TTC549 (cell line): ENCODE measurements around the gene PRCC.

Experiments
- FAIRE-seq: peaks from 2 replicates; lab custom pipeline; 2012; peaks lifted over from hg19 to GRCh38; lab: Jason Lieb, UNC

PRCC gene

DNA sequence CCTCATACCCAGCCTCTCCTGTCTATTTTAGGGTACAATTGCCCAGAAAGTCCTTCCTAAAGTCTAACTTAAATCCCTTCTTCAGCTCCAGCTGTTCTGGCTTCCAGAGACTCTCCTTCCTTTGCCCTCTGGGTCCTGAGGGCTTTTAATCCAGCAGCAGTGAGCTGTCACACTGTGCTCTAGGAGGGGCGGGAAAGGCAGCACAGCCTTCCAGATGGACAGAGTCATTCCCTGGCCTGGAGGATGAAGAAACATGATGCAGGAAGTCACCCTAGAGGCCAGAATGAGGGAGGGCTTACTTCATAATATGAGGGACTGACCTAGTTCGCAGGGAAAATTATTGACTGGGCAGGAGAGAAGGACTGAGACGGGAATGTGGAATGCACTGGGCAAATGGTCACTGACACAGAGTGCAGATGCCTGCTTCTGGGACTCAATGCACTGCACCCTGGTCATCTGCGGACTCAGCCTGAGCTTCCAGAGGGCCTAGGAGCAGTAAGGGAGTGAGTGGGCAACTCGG, 48.0 kb downstream of the PRCC start:
- FAIRE-seq, result no peak

DNA sequence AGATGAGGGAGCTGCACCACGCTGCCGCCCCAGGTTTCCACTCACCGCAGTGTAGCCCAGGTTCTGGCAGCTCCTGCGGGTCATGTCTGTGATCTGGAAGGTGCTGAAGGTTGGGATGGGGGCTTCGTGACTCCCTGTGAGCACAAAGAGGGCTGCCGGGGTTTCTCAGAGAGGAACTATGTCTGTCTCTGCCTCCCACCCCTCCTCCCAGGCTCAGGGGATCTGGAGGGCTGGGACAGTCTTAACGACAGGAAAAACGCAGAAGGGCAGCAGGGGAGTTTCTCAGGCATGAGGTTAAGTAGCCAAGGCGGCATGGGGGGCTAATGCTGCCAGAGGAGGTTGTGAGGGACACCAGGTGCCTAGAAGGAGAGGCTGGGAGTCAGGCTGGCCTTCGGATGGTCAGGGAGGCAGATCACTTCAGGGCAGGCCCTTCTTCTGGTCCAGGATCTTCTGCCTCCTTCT, 48.7 kb downstream of the PRCC start:
- FAIRE-seq, result no peak

DNA sequence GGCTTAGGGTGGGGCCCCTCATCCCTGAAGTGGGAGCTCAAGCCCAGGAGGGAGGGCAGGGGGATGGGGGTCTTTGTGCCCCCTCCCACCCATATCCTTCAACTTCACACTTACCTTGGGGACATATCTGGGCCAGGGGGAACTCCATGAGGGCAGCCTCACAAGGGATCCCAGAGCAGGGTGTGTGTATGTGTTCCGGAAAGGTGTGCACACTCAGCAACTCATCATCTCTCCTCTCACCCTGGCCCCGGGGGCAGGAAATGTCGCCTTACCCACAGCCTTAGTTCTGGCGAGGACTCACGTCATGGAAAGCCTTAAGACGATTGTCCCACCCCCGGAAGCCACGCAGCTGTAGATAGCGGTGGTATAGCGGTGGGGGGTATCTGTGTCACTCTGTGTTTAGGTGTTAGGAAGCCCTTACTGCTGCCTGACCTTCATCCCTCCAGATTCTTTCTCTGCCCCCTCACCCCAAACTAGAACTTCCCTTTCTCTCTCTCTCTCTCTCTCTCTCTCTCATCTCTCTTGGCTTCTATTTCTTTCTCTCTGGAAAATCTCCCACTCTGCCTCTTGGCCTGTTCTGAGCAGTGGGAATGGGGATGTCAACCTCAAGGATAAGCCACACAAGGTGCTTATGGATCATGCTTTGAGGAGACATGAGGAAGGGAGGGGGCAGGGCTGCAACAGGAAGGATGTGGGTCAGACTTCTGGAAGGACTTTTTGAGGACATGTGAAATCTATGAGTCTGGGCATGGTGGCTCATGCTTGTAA, 49.4 kb downstream of the PRCC start, which contains the start of gene SH2D2A:
Gene SH2D2A, minus strand, starts transcription at position 288 of the 768 bp plus-strand sequence. Its CDS starts 140 bp downstream, at position 148.
- no peak for FAIRE-seq

DNA sequence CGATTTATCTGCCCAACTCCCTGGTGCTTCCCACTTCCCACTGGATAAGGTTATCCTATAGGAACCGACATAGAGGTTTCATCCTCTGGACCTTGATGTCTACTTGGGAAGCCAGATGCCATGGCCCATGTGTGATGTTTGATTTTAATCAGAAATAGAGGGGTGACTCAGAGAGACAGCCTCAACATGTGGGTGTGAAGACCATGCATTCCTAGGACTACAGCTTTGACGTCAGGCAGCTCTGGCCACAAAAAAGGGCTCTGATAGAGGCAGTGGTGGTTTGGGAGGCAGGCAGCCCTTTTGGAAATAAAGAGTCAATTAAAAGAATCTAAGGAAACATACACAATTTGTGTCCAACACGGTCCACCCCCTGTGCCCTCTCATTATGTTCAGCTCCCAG, 54.5 kb downstream of the PRCC start:
- FAIRE-seq, result no peak

DNA sequence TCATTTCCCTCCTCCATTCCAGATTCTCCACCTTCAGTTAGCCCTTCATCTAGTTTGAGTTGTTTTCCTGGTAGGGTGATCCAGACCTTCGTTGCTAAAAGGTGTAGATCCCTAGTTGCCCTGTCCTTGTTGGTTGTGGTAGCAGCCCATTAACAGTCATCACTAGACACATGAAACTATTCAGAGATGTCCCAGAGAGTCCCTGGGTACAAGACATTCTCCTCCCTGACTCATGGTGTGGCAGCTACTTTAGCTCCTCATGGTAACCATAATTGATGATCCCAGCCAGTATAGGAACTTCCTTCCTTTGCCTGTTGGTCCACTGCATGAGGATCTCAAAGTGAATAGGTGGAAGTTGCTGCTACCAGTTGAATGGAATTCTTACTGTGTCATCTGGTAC, 55.3 kb downstream of the PRCC start:
- no peak for FAIRE-seq

DNA sequence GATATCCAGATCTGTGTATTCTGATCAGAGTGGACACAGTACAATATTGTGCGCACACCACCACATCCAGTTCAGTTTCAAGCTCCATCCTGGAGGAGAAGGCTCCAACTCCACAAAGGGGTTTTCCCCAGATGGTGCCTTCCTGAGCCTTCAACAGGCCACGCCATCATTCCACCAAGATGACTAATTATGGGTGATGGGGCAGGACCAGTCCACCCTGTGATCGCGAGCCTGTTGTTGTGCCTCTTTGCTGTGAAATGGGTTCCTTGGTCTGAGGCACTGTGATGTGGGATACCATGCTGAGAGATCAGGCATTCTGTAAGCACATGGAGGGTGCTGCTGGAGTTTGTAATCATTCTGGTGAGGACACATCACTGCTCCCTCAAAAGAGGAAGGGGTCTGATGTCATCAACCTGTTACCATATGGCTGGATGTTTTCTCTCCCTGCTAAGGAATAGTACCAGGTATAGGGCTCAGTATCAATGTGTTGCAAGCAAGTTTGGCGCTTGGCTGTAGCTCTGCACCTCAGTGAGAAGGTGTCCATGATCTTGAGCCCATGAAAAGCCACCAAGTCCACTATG, 56.0 kb downstream of the PRCC start:
- FAIRE-seq, result no peak

DNA sequence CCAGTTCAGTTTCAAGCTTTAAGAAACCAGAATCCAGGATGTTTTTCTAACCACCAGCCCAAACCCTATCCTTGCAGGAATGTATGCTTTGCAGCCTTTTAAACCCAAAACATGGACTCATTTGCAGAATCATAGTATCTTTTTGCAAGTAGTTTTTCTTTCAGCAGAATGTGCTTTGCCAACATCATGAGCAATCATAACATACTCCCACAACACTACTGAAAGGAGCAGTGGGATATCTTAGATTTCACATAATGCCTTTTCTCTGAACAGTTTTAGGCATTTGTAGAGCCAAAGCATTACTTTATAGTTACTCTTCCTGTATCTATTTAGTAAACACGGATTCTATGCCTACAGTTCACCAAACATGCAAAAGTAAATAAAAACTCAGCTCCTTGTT, 59.3 kb downstream of the PRCC start:
- FAIRE-seq, result no peak

DNA sequence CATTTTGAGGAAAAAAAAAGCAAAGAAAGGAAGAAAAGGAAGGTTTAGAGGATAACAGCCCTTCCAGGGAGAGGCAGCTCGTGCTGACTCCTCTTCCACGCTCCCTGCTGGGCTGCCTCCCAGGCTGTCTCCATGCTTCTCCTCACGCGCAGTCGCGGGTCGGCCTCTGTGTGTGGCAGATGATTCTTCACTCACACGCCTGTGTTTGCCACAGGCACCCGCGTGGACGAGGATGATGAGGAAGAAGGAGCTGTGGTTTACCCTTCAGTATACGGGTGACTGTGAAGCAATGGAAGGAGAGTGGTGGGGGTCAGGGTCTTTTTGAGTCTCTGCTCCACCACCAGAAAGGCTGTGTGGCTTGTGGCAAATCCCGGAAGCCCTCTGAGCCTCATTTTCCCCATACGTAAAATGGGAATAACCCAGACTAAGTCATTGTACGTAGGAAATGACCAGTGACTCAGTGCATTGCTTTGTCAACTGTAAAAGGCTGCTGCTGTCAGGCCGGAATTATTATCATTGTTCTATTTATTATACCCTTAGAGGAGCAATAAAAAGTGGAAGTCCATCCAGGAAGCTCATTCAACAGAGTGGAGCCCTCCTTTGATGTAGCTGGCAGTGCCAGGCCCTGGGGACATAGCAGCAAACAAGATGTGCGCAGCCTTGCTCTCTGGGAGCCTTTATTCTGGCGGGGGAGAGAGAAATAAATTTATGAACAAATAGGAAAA, 61.2 kb downstream of the PRCC start:
- FAIRE-seq, result no peak

DNA sequence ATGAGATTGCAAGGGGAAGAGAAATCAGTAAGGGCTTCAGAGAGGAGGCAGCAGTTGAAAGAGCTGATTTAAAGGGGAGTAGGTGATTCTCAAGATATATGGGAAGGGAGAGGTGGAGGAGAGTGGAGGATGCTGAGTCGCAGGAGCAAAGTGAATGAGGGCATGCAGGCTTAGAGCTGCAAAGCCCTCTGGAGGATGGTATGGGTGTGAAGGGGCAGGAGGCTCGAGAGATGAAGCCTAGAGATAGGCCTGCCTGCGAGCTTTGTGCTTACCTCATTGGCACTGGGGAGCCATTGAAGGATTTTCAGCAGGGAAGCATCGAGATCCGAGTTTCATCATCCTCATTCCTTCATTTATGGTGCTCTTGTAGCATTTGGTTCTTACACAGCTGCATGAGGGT, 65.1 kb downstream of the PRCC start:
- FAIRE-seq, result no peak

DNA sequence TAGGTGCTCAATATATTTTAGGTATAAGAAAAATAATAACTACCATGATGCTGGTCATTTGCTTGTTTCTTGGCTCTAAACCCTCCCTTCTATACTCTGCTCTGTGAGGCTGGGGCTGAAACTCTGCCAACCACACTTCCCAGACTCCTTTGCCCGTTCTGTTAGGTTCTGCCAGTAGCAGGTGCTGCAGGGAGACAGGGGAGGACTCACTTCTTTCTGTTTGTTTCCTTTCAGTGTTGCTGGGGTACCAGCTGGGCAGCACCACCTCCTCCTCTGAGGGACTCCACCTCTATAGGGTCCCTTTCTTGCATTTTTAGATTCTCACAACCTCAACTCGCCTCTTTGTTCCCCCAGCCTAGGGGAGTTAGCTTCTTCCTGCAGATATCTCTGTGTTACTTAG, 66.3 kb downstream of the PRCC start:
- no peak for FAIRE-seq

DNA sequence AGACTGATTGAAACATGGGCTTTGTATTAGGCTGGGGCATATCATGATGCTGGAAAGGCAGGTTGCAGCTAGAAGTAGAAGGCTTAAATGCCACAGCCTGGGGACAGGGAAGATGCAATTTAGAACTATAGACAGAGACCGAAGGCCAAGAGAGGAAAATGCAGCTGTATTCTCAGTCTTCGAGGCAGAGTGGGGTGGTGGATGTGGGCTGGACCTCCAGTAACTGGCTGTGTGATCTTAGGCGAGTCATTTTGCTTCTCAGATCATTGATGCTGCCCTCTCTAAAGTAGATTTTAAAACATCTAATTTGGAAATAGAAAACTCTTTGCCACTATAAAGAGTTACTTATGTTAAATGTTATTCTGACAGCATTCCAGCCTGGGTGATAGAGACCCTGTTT, 67.0 kb downstream of the PRCC start:
- FAIRE-seq, result no peak

DNA sequence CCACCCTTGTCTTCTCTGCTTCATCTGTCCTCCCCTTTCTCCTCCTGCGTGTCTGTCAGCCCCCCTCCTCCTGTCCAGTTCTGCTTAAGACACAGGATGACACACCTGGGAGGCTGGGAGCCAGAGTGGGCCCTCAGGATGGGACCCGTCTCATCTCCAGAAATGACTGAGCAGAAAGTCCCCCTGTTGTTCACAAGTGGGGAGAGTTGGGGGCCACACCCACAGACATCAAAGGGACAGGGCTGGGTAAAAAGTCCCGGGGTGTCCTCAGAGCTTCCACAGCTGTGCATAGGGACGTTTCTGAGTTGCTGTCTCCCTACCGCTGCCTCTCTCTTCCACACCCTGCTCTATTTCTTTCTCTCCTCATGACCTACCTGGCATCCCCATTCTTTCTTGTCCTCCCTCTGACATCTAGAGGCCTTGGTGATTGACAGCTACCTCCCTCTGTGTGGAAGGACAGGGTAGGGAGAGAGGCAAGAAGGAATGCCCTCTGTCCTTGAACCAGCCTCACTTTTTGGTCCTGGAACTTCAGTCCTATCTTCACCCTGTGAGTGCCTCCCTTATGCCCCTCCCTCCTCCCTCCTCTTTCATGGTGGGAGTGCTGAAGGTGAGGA, 68.8 kb downstream of the PRCC start:
- no peak for FAIRE-seq

DNA sequence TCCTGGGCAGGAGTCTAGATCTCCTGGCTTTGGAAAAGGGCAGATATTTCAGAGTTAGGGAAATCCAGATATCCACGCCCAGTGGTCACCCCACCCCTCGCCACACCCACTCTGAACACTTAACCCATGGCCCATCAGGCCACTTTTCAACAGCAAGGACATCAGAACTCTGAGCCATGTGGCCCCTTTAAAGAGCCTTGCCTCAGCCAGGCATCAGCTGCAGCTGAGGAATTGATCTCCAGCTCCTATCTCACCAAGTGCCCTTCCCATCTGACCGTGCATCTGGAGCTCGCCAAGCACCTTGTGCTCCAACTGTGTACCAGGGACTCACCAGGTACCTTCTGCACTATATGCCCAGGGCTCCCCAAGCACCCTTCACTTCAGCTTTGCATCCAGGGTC, 69.6 kb downstream of the PRCC start:
- FAIRE-seq, result no peak

DNA sequence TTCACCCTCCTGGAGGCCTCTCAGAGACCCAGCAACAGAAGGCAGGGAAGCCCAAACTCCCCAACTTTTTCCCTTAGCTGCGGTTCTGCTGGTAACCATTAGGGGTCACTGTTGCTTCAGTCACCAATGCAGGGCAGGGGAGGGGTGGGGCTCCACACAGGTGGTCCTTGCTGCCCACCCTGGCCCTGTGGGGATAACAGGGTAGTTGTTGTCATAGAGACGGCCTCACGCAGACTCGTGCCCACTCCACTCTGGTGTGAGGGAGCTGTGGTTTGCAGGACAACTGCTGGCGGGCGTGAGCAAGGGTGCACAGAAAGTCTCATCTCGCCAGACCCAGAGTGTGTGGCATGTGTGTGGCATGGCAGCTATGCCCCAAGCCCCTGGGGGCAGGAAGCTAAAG, 71.6 kb downstream of the PRCC start:
- FAIRE-seq, result no peak

DNA sequence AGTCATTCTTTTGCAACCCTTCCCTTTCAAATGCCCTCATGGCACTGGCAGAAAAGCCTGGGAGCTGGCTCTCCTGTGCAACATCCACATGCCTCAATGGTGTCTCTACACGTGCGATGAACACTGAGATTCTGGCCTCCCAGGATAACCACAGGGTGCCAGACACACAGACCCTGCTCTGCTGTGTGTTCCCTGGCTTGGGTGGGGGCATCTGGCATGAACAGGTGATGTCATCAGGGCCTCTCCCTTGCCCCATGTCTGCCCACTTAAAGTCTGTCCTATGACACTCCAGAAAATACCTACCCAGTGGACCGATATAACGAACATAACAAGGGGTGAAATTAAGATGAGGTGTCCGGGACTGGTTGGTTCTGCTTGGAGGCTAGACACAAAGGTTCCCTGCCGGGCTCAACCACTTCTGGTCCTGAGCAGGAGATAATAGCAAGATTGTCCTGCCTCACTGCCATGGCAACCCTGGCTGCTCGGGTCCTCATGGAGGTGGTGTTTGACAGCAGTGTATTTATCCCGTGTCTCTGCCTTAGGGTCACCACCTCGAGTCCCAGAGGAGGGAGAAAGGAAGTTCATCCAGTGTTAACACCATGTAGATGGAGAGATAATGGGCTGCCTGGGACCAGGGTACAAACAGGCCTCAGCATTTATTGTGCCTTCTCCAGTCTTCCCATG, 72.2 kb downstream of the PRCC start:
- no peak for FAIRE-seq

DNA sequence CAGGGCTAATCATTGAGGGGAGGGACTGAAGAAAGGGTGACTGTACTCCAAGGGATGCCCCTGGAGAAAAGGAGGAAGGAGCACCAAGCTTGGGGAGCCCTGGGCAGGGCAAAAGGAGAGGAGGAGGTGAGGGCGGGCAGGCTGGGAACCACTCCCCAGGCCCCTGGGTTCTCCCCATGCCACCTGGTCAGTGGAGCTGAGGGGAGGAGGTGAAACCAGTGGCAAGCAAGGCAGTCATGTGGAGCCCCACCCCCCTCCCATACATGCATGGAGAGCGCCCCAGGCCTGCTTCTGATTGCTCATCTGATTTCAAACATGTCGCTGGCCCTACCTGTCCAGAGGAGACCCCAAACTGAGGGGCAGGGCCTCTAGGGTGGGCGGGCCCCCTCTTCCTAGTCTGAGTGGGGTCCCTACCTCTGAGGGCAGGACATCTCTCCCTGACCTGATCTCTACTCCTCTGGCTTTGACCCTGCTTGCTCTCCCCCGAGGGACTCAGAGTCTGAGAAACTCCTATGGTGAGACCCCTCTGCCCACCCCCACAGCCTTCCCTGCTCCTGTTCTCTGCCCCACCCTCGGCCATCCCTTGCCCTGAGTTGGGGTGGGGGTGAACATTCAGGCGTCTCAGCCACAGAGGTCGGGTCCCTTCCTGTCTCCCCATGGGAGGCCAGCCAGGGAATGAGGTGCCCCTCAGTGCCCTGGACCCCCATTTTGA, 73.0 kb downstream of the PRCC start:
- FAIRE-seq, result no peak

DNA sequence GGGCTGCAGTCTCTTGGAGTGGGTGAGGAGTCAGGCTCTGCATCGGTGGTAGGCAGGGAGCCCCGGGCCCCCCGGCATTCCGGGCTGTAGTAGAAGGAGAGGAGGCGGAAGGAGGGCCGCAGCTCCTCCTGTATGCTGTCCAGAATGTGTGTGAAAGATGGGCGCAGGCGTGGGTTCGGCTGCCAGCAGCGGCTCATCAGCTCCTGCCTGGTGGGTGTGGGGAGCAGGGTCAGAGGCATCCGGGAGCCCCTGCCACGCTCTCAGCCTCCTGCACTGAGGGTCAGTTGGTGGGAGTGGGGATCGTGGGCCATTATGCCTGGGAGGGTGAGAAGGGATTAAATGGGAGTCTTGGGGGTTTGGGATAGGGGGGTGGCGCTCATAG, 73.6 kb downstream of the PRCC start:
- no peak for FAIRE-seq

DNA sequence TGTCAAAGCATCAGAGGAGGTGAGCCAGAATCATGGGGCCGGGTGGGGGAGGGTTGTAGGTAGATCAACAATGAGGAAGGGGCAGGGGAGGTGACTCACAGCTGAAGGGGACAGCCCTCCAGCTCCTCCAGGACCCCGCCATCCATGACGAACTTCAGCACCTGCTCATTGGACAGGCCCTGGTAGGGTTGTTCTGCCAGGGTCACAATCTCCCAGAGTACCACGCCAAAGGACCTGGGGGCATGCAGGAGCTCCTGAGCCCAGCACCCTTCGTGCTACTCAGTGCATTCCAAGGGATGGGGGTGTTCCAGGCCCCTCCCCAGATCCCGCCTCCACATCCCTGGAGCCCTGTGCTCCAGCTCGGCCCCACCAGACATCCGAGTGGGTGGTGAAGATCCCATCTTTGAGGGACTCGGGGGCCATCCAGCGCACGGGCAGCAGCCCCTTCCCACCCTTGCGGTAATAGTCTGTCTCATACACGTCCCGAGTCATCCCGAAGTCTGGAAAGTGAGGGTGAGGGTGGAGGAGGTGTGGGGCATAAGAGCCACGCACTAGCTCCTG, 74.0 kb downstream of the PRCC start:
- FAIRE-seq, result no peak

DNA sequence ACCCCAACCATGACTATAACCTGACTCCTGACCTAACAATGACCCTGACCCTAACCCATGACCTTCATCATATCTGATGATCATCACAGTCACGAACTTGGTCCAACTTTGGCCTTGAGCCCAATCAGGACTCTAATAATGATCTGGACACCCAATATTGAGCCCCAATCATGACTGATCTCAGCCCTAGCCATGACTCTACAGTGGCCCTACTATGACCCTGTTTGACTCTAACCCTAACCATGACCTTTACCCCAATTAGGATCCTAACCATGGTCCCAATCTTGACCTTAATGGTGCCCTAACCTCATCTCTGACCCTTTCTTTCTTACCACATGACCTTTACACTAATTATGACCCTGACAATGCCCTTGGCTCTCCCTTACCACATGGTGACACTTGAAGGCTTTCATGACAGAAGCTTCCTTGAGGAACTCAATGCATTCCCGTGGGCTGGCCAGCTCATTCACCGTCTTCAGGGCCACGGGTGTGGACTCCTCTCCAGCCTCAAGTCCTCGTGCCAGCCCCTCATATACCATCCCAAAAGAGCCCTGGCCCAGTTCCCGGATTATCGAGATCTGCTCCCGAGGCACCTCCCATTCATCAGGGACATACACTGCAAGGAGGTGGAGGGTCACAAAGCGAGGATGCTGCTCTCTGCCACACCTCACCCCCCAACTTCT, 75.4 kb downstream of the PRCC start:
- no peak for FAIRE-seq

DNA sequence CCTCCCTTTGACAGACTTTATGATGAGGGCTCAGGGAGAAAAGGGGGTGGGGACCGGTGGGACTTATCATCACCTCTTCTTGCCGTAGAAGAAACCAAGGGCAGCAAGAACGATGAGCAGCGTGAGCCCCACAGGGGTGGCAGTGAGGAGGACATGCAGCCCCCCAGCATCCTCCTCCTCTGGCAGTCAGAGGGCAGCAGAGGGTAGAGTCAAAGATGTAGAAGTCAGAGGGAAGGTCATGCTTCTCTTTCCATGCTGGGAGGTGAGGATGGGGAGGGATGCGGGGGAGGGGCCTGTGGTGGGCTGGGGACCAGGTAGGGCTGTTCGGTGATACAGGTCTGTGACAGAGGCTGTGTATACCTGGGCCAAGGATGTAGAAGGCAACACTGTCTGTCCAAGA, 76.8 kb downstream of the PRCC start:
- no peak for FAIRE-seq

DNA sequence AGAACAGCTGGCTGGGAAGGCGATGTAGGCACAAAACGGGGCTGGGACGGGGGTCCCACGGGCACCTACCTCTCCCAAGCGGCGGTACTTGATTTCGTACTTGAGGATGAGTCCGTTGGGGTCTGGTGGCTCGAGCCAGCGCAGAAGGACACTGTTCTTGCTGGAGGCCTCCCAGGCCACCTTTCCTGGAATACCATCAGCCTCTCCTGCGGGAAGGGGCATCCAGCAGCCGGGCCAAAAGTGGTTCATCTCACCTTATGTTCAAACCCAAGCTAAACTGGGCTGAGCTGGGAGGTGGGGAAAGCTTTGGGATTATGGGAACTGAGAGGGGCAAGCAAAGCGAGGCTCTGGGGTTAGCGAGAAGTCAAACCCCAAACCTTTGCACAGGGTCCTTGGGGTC, 77.3 kb downstream of the PRCC start:
- FAIRE-seq, result no peak
